NOMO-1 (cell line): ENCODE results near the gene TANC1.

Experiments
- DNase-seq, 2 experiments: peaks; one replicate each; lab custom pipeline; 2025; ENCODE audit not compliant: unreplicated experiment in 2 of 2; lab: John Stamatoyannopoulos, UW

Gene TANC1

DNA sequence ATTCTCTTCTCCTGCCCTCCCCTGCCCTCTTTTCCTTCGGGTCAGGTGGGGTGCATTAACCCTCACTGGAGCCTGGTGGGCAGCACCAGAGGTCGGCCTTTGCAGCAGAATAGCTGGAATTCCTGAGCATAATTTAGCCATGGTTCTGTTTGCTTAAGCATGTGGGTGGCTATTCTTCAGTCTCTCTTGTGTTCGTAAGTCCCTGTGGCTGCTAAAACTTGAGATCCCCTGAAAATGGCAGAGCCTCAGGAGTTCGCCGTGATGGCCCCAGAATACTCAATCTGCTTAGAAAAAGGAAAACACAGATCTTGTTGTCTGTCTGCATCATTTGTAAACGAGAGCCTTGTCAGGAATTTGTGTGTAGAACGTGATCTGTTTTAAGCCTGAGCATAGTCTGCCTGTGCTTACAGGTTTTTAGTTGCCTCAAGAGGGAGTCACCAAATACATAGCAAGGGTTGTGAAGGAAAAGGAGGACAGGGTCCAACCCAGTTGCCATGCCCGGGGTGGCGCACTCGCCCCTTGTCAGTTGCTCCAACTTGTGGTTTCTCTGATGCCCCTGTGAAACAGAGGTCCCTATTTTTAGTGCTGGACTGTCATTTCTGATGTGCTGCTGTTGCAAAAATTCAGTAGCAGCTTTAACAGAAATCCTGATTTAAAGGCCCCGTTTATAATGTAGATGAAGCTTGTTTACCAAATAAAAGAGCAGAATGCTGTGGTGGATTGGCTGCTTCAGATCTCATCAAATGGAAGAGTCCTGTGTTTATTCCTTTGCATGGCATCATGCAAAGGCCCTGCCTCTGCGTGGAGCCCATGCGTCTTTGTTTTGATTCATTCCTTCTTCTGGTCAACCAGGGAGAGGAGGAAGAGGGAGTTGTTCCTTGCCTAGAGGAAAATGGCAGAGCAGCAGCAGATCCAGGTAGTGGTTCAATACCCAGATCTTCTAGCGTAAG, 243.3 kb downstream of the TANC1 start:
- no peak for DNase-seq

DNA sequence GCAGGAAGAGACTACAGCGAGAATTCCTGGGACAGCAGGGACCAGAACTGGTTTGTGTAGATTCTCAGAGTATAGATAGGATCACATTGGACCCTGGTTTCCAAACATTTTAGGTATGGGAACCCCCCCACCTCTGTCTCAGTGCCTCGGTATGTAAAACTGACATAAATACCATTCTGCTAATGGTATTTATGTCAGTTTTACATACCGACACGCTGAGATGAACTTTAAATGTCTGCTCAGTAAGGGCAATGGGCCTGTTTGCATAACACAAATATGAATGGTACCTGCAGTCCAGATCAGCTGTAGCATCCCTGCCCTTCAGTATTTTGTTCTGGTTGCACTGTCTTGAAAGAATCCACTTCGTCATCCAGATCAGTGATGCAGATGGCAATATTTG, 244.9 kb downstream of the TANC1 start:
- DNase-seq, result no peak

DNA sequence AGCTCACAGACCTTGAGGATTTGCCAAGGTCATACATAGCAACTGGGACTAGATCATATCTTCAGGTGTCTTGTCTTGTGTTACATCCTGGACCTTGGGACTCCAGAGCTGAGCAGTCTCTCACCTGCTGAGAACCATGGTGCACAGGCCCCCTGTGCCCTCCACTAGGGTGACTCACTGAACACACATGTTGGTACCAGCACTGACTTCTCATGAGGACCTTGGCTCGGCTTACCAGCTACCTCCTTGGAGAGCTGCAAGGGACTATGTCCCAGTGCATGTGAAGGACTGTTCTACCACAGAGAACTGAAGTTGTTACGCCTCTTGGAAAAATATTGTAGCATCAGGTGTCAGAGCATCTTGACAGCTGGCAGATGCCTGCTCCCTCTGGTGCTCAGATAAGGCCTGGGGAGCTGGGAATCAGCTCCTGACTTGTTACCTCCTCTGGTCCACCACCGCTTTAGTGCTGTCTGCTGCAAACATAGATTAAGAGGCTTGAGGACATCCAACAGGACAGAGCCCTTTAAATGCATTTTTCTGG, 246.0 kb downstream of the TANC1 start:
- DNase-seq, result no peak

DNA sequence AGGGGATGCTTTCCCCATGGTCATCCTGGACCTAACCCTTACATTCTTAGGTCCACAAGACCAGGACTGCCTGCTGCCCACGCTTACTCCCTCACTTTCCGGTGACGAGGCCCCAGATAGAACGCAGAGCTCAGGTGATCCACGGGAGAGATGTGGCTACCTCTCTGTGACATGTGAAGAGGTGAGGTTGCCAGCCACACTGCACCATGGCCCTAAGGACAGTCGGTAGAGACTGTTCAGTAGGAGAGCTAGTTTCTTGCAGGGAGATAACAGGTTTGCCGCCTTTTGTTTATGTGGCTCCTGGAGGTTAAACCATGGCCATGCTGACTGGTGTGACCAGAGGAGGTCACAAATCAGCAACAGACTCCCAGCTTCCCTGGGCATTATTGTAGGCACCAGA, 246.7 kb downstream of the TANC1 start:
- DNase-seq, result no peak

DNA sequence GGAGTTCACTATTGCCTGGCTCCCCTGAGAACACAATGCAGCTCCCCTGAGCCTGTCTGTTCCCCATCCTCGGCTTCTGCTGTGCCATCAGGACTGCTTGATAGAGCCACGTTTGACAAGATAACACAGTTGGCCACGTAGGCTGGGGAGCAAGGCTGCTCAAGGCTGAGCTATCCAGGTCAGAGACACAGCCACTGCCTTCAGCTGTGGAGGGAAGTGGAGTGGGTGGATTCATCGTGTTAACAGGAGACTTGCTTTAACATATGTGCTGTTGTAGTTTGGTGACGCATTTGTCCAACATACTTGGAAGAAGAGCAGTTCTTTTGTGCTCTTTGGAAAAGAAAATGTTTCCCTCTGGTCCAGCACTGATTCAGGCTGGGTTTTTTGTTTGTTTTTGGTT, 249.2 kb downstream of the TANC1 start:
- DNase-seq, result no peak

DNA sequence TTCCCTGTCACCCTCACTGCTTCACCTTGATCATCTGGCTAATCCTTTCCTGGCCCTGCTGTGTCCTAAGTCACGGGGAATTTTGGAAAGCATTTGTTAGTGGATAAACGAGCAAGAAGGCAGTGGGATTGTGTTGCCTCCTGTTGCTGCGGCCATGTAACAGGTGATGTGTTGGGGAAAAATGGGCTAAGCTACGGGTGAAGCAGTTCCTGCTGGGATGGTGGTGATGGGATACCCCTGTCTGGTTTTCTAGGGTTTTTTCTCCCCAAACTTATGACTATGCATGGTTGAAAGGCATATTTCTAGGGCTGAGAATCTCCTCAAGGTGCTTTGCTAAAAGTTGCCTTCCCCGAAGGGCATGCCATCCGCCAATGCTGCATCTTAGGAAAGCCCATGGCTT, 249.9 kb downstream of the TANC1 start:
- no peak for DNase-seq

DNA sequence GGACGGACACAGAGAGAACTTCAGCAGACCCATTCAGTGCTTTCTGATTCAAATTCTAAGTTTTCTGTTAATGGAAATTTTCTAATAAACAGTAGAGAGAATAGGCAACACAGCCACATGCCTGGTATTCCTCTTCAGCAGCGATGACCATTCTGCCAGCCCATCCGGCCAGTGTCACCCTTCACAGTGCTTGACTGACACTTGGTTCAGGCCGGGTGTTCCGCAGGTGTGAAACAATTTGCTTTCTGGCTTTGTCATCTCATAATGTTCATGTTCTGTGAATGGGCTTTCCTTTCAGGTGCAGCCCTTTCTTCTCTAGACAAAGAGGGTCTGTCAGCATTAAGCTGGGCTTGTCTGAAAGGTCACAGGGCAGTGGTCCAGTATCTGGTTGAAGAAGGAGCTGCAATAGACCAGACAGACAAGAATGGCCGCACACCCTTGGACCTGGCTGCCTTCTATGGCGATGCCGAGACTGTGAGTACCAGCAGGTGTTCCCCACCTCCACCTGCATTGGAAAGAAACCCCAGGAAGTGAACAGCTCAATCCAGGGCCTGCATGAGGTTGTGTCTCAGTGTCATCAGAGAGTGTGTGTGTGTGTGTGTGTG, 251.1 kb downstream of the TANC1 start:
- DNase-seq, result no peak

DNA sequence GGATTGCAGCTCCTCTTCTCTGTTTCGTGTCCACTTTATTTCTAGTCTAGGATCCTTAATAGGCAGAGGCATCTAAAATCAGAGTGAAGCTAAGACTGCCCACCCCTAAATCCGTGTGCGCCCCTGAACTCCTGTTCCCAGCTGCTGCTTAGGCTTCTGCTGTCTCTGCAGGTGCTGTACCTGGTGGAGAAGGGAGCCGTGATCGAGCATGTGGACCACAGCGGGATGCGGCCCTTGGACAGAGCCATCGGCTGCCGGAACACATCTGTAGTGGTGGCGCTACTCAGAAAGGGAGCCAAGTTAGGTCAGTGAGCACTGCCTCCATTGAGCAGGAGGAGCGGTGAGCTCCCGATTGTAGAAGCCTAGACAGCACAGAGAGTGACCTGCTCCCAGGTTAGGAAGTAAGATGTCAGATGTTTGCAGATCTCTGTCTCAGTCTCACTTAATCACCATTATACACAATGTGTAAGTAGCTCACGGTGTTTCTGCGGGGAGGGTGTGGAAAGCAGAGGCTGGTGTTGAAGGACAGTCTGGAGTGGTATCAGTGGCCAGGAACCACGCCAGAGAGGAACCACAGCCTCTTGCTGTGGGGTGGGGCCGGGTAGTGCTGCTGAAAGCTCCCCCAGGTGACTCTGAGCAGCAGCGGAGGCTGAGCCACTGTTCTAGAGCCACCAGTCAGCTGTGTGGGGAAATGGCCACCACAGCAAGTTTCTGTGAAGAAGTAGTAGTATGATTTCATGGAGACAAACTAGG, 255.8 kb downstream of the TANC1 start:
- no peak for DNase-seq

DNA sequence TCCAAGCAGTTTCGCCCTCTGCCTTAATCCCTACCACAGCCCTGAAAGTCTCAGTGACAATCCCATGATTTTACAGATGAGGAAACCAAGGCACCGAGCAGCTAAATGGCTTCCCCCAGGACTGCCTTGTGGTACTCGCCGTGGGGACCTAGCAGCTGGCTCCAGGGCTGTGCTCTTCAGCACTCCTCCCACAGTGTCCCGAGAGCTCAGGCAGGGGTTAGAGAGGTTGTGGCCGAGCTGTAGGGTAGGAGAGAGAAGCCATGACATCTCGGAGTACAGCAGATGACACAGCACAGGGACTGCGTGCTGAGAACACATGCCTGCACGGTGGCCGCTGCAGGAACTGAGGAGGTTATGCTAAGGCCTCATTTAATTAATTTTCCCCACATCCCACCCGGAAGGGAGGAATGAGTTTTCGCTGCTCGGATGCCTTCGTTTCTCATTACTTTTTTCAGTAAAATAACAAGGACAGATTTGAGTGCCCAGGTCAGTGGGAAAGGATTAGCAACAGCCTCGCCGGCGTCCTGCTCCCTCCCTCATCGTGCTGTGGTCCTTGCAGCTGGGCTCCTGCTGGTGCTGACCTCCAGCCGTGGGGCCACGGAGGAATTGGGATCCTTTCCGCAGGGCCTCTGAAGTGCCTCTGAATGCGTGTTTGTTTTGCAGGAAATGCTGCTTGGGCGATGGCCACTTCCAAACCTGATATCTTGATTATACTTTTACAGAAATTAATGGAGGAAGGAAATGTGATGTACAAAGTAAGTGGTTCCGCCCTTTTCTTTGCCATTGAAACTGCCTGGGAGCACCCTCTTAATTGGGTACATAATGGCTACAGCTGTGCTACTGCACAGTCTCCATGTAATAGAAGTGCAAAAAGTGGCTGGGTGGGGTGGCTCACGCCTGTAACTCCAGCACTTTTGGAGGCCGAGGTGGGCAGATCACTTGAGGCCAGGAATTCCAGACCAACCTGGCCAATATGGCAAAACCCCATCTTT, 256.9 kb downstream of the TANC1 start:
- DNase-seq, result no peak

DNA sequence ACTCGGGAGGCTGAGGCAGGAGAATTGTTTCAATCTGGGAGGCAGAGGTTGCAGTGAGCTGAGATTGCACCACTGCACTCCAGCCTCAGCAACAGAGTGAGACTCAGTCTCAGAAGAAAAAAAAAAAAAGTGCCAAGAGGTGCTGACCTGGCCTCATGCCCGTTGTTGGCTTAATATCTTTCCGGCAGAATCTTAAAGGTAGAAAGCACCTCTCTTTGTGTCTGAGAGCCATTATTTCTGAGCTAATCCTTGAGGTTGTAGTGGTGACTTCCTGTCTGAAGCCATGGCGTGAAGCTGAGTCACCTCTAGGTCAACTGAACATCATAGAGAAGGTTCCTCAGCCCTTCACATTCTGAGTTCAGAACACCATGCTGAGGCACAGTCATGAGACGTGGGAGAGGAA, 257.6 kb downstream of the TANC1 start:
- DNase-seq, result peak; percentile 32 to 76

DNA sequence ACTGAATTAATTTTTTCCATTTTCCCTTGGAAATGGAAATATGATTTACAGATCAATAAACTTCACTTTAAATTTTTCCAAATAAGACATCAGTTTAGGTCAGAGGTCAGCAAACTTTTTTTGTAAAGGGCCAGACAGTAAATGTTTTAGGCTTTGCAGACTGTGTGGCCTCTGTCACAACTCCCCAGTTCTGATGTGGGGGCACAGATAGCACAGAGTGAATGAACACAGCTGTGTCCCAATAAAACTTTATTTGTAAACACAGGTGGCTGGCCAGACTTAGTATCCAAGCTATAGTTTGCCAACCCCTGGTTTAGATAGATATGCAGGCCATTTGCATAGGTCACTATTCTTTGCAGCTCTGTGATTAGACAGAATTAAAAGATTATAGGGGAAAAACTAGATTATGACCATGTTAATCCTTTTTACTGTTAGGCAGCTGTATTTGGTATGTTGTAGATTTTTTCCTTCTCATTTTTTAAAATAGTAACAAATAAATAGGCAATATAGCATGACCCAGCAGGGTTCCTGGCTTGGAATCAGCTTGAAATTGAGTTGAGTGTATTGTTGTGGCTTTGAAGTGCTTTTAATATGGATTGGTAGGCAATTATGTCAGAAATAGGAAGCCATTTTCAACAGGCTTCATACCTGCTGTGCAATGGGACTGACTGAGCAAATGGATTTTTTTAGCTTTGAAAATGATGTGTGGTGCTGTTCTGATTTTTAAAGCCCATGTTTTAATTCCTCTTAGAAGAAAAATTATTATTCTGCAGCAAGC, 258.4 kb downstream of the TANC1 start:
- DNase-seq, result no peak

DNA sequence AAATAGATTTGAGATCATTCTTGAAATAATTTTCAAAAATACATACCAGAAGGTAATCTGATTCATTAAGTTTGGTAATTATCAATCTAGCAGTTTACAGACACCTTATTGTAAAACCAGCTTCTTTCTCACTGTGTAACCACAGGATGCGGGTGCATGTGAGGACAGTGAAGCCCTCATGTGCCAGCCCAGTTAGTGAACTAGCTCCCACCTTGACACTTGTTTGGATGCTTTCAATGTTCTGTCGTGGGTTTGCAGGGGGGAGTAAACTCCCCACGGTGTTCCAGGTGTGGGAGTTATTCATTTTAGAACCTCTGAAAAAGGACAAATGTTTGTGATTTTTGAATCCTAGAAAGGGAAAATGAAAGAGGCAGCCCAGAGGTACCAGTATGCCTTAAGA, 259.0 kb downstream of the TANC1 start:
- DNase-seq, result no peak

DNA sequence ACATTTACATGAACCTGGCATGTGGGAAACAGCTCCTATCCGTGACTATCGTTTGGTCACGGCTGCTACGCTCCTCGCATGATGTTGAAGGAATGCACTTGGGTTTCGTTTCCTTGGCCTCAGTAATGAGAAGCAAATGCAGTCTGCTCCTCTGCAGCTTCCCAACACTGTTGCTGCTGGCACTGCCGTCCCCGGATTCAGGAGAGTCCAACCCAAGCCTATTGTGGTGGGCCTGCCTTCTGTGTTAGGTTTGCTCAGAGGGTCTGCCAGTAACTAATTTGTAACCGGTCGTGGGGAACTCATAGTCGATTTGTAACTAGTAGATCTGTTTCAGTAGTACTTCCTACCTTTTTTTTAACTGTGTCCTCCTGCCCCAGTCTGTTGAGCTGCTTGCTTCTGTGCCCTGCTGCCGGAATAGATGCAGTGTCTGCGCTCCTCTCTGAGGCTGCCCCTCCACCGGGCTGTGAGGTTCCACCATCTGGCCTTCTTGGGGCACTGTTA, 259.7 kb downstream of the TANC1 start:
- no peak for DNase-seq

DNA sequence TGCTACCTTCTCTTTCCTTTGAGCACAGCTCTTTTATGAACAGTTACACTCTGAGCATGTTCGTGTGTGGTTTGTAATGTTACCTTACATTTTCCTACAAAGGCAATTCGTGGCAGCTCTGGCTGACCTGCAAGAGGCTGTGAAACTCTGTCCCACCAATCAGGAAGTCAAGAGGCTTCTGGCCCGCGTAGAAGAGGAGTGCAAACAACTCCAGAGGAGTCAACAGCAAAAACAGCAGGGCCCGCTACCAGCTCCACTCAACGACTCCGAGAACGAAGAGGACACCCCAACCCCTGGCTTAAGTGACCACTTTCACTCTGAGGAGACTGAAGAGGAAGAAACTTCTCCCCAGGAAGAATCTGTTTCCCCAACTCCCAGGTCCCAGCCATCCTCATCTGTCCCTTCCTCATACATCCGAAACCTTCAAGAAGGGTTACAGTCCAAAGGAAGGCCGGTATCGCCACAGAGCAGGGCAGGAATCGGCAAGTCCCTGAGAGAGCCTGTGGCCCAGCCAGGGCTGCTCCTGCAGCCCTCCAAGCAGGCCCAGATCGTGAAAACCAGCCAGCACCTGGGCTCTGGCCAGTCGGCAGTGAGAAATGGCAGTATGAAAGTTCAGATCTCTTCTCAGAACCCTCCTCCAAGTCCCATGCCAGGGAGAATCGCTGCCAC, 261.2 kb downstream of the TANC1 start:
- no peak for DNase-seq

DNA sequence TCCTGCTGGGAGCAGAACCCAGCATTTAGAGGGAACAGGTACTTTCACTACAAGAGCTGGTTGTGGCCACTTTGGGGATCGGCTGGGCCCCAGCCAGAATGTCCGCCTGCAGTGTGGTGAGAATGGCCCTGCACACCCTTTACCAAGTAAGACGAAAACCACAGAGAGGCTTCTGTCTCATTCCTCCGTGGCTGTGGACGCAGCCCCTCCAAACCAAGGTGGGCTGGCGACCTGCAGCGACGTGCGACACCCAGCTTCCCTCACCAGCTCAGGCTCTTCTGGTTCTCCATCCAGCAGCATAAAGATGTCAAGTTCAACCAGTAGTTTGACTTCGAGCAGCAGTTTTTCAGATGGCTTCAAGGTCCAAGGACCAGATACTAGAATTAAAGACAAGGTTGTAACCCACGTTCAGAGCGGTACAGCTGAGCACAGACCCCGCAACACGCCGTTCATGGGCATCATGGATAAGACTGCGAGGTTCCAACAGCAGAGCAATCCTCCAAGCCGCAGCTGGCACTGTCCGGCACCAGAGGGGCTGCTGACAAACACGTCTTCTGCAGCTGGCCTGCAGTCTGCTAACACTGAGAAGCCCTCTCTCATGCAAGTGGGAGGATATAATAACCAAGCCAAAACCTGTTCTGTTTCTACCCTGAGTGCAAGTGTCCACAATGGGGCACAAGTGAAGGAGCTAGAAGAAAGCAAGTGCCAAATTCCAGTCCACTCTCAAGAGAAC, 261.9 kb downstream of the TANC1 start:
- DNase-seq, result no peak

DNA sequence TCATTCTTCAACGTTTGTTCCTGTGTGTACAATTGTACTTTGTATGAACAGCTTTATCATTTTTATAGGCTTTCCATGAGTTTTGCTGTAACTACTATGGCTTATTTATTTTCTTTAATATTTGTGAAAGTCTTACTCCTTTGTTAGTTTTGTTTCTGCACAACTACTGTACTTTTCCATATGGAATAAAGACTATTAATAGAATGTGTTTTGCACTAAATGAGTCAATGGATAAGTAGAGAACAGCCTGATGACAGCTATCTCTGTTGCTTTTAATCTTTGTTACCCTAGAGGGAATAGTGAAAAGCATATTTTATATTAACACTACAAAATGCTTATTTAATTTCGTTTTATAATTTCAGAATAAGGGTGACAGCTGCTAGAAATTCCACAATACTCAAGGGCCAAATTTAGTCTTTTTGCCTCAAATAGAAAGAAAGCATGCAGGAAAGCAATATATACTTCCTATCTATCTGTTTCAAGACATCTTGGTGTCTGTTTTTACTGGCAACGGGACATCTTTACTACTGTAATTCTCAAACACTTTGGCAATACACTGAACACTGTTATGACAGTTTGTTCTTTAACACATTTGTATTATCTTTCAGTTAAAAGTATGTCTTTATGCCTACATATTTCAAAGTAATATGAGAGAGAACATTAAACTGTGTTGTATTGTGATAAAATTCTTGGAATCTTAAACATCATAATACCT, 264.2 kb downstream of the TANC1 start:
- no peak for DNase-seq

DNA sequence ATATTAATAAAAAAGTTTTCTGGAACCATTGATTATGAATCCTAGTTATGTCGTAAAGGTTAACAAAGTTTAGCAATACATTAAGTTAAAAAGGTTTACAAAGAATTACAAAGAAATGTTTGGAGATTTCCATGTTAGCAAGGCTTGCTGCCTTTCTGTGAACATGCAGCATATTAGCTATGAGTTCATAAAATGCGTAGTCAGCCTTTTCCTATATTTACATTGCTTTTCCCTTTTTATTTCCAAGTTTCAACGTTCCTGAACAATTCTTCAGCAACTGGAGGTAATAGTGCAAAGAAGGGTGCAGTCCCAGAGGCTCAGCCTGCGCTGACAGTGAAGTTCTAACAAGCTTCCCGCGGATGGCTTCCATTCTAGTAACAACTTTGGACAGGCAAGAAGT, 266.4 kb downstream of the TANC1 start:
- no peak for DNase-seq
